Activated T-cell treated with anti-CD3 and anti-CD28 coated beads, Interleukin-2, amount 50 U/mL, for 4 hours (primary cell): Measurements from ENCODE around the gene PAPSS2. TPM values are rescaled to one million over a fixed set of nuclear protein-coding genes. Genes with fewer than 3 reads are reported as not detected.

Experiments used
- ATAC-seq, 2 donors: fragments of 200-7000 bp; cut with Tn5 transposase; one replicate each; pipeline ENCODE4 v1.10.0; 2021
- DNase-seq: peaks from one replicate; pipeline ENCODE4 v3.0.0-alpha.2; 2020
- H3K27me3 Mint-ChIP-seq: one replicate; pipeline ENCODE4 v1.8.0; 2021; ENCODE audit warnings: low read depth, mixed read lengths
- H3K36me3 Mint-ChIP-seq: one replicate; pipeline ENCODE4 v1.8.0; 2022; ENCODE audit warnings: mixed read lengths; ENCODE audit not compliant: insufficient read depth
- H3K4me1 Mint-ChIP-seq: one replicate; pipeline ENCODE4 v1.8.0; 2021; ENCODE audit warnings: low read depth, mixed read lengths
- H3K4me3 Mint-ChIP-seq: one replicate; pipeline ENCODE4 v1.8.0; 2021; ENCODE audit warnings: mild to moderate bottlenecking, moderate library complexity, mixed read lengths
- H3K9me3 Mint-ChIP-seq: one replicate; pipeline ENCODE4 v1.8.0; 2021; ENCODE audit warnings: mixed read lengths
- total RNA-seq, 3 donors: library from RNA; stranded (reverse); gene quantifications; one replicate each; pipeline ENCODE4 v1.2.1, GENCODE V29; 2021

PAPSS2 gene
- total RNA-seq, 3 donors from 2014 or later: 0.21 to 0.43 (median 0.41) TPM

GRCh38 chr10:87696922-87697745, 37.5 kb downstream of the PAPSS2 start:
- Mint-ChIP-seq H3K9me3 (no peaks in the 10 kb centered on the region), H3K27me3 (peaks cover 7% of the 10 kb centered on the region), H3K36me3 (no peaks in the 10 kb centered on the region), H3K4me3 (no peak overlapping the region), H3K4me1 (no peaks in the 10 kb centered on the region)
- ATAC-seq: no peak
- no peak for DNase-seq

- Mint-ChIP-seq H3K9me3 (no peaks in the 10 kb centered on the region), H3K27me3 (peaks cover 7% of the 10 kb centered on the region), H3K4me1 (no peaks in the 10 kb centered on the region), H3K36me3 (no peaks in the 10 kb centered on the region), H3K4me3 (no peak overlapping the region)
- ATAC-seq (no peak), DNase-seq (no peak)
Observed at GRCh38 chr10:87700031-87700796, 40.5 kb downstream of the PAPSS2 start.

GRCh38 chr10:87702260-87702972, 42.7 kb downstream of the PAPSS2 start:
- H3K9me3 Mint-ChIP-seq: no peaks in the 10 kb centered on the region
- H3K27me3 Mint-ChIP-seq: peaks cover 5% of the 10 kb centered on the region
- H3K4me1 Mint-ChIP-seq: no peaks in the 10 kb centered on the region
- DNase-seq (no peak), ATAC-seq (no peak)
- no peaks in the 10 kb centered on the region for H3K36me3 Mint-ChIP-seq
- no peak overlapping the region for H3K4me3 Mint-ChIP-seq

GRCh38 chr10:87702973-87703294, 43.3 kb downstream of the PAPSS2 start:
- Mint-ChIP-seq H3K9me3 (no peaks in the 10 kb centered on the region), H3K4me1 (no peaks in the 10 kb centered on the region), H3K36me3 (no peaks in the 10 kb centered on the region), H3K4me3 (no peak overlapping the region), H3K27me3 (peaks cover 5% of the 10 kb centered on the region)
- ATAC-seq (no peak), DNase-seq (no peak)

- ATAC-seq (no peak), DNase-seq (no peak)
- no peaks in the 10 kb centered on the region for H3K4me1 Mint-ChIP-seq
- peaks cover 5% of the 10 kb centered on the region for H3K27me3 Mint-ChIP-seq
- H3K4me3 Mint-ChIP-seq: no peak overlapping the region
- no peaks in the 10 kb centered on the region for H3K9me3 Mint-ChIP-seq
- no peaks in the 10 kb centered on the region for H3K36me3 Mint-ChIP-seq
Observed at GRCh38 chr10:87703771-87704170, 44.1 kb downstream of the PAPSS2 start.

- no peaks in the 10 kb centered on the region for H3K36me3 Mint-ChIP-seq
- H3K9me3 Mint-ChIP-seq: no peaks in the 10 kb centered on the region
- DNase-seq (no peak), ATAC-seq (no peak)
- H3K27me3 Mint-ChIP-seq: peaks cover 5% of the 10 kb centered on the region
- no peaks in the 10 kb centered on the region for H3K4me1 Mint-ChIP-seq
- no peak overlapping the region for H3K4me3 Mint-ChIP-seq
Observed at GRCh38 chr10:87705339-87705738, 45.7 kb downstream of the PAPSS2 start.

GRCh38 chr10:87706731-87707130, 47.1 kb downstream of the PAPSS2 start:
- no peak overlapping the region for H3K4me3 Mint-ChIP-seq
- no peak for DNase-seq
- H3K9me3 Mint-ChIP-seq: no peaks in the 10 kb centered on the region
- H3K4me1 Mint-ChIP-seq: no peaks in the 10 kb centered on the region
- H3K36me3 Mint-ChIP-seq: no peaks in the 10 kb centered on the region
- no peak for ATAC-seq
- peaks cover 5% of the 10 kb centered on the region for H3K27me3 Mint-ChIP-seq

- H3K4me3 Mint-ChIP-seq: no peak overlapping the region
- H3K27me3 Mint-ChIP-seq: peaks cover 5% of the 10 kb centered on the region
- no peak for ATAC-seq
Observed at GRCh38 chr10:87707254-87707653, 47.6 kb downstream of the PAPSS2 start.

GRCh38 chr10:87712913-87713616, 53.4 kb downstream of the PAPSS2 start:
- ATAC-seq (no peak), DNase-seq (no peak)
- Mint-ChIP-seq H3K36me3 (no peaks in the 10 kb centered on the region), H3K4me3 (no peak overlapping the region), H3K27me3 (peaks cover 7% of the 10 kb centered on the region), H3K9me3 (no peaks in the 10 kb centered on the region), H3K4me1 (no peaks in the 10 kb centered on the region)

More at GRCh38 chr10:87707254-87707653, 47.6 kb downstream of the PAPSS2 start:
- H3K9me3 Mint-ChIP-seq: no peaks in the 10 kb centered on the region
- H3K4me1 Mint-ChIP-seq: no peaks in the 10 kb centered on the region
- no peaks in the 10 kb centered on the region for H3K36me3 Mint-ChIP-seq
- DNase-seq: no peak

GRCh38 chr10:87713707-87714106, 54.0 kb downstream of the PAPSS2 start:
- H3K27me3 Mint-ChIP-seq: peaks cover 7% of the 10 kb centered on the region
- no peak overlapping the region for H3K4me3 Mint-ChIP-seq
- H3K9me3 Mint-ChIP-seq: no peaks in the 10 kb centered on the region
- no peak for ATAC-seq
- H3K36me3 Mint-ChIP-seq: no peaks in the 10 kb centered on the region
- DNase-seq: no peak
- no peaks in the 10 kb centered on the region for H3K4me1 Mint-ChIP-seq

GRCh38 chr10:87715552-87716347, 56.1 kb downstream of the PAPSS2 start:
- Mint-ChIP-seq H3K4me1 (no peaks in the 10 kb centered on the region), H3K36me3 (no peaks in the 10 kb centered on the region), H3K4me3 (no peak overlapping the region), H3K9me3 (no peaks in the 10 kb centered on the region), H3K27me3 (peaks cover 10% of the 10 kb centered on the region)
- ATAC-seq (no peak), DNase-seq (no peak)

- DNase-seq (no peak), ATAC-seq (no peak)
- Mint-ChIP-seq H3K27me3 (peaks cover 10% of the 10 kb centered on the region), H3K4me1 (no peaks in the 10 kb centered on the region), H3K9me3 (no peaks in the 10 kb centered on the region), H3K4me3 (no peak overlapping the region), H3K36me3 (no peaks in the 10 kb centered on the region)
Observed at GRCh38 chr10:87716348-87716670, 56.6 kb downstream of the PAPSS2 start.

- peak; percentile 58 to 67 for ATAC-seq
- Mint-ChIP-seq H3K4me1 (no peaks in the 10 kb centered on the region), H3K27me3 (peaks cover 14% of the 10 kb centered on the region)
Observed at GRCh38 chr10:87720665-87721064, 61.0 kb downstream of the PAPSS2 start.

More at GRCh38 chr10:87720665-87721064, 61.0 kb downstream of the PAPSS2 start:
- Mint-ChIP-seq H3K36me3 (no peaks in the 10 kb centered on the region), H3K9me3 (no peaks in the 10 kb centered on the region), H3K4me3 (no peak overlapping the region)
- DNase-seq: no peak
